Loucy (cell line): ENCODE measurements around the gene ARHGAP10.

ENCODE experiments used
- CTCF ChIP-seq: fragments of 200-600 bp; sonication (generic); conservative IDR thresholded peaks from 2 replicates; pipeline ENCODE4 v1.5.1; 2014; ENCODE audit warnings: mild to moderate bottlenecking, antibody characterized with exemption, low read length
- EZH2phosphoT487 ChIP-seq: fragments of 200-600 bp; IDR thresholded peaks from 2 replicates; pipeline ENCODE4 v1.6.1; 2018; ENCODE audit warnings: antibody characterized with exemption, mild to moderate bottlenecking, moderate library complexity, borderline replicate concordance

- TF ChIP-seq CTCF: no peak
- TF ChIP-seq EZH2phosphoT487: no peak
Observed at GRCh38 chr4:147833254-147833653, 101.4 kb downstream of the ARHGAP10 start.
